Fibroblast of lung (primary cell): ENCODE measurements around the gene POPDC2. TPM values are rescaled to one million over a fixed set of nuclear protein-coding genes. Genes with fewer than 3 reads are reported as not detected.

Experiments
- DNase-seq, 2 donors: peaks; one replicate each; pipeline versions ENCODE4 v3.0.0 to v3.0.0-alpha.2; 2010; ENCODE audit warnings: low read depth in 2 of 2
- H2AFZ ChIP-seq: 2 replicates; pipeline ENCODE4 v1.5.1; 2012; ENCODE audit warnings: low read length, control low read depth, inconsistent platforms
- H3K27ac ChIP-seq: 2 replicates; pipeline ENCODE4 v1.5.1; 2011; ENCODE audit warnings: low read length, control low read depth; ENCODE audit not compliant: insufficient read depth
- H3K27me3 ChIP-seq: 2 replicates; pipeline ENCODE4 v1.5.1; 2011; ENCODE audit warnings: mild to moderate bottlenecking, low read length; ENCODE audit not compliant: control insufficient read depth, insufficient read depth
- H3K36me3 ChIP-seq: 2 replicates; pipeline ENCODE4 v1.5.1; 2011; ENCODE audit warnings: low read length; ENCODE audit not compliant: control insufficient read depth, insufficient read depth
- H3K4me1 ChIP-seq: 2 replicates; pipeline ENCODE4 v1.5.1; 2011; ENCODE audit warnings: low read length; ENCODE audit not compliant: control insufficient read depth, insufficient read depth; ENCODE audit errors: extremely low read depth
- H3K4me2 ChIP-seq: 2 replicates; pipeline ENCODE4 v1.5.1; 2011; ENCODE audit warnings: low read length, control low read depth; ENCODE audit not compliant: insufficient read depth; ENCODE audit errors: extremely low read depth
- H3K4me3 ChIP-seq, 4 experiments: fragments of 200-600 bp in 1 of 4; sonication (generic) in 1 of 4; replicated peaks in 1 of 4; 2 replicates each; pipeline ENCODE4 v1.5.1; 2011 to 2016; ENCODE audit warnings: low read length in 4 of 4, low read depth in 3 of 4, mild to moderate bottlenecking in 3 of 4, control low read depth in 2 of 4, inconsistent platforms in 1 of 4, mixed read lengths in 1 of 4; ENCODE audit not compliant: insufficient read depth in 1 of 4; ENCODE audit errors: control extremely low read depth in 1 of 4
- H3K79me2 ChIP-seq: 2 replicates; pipeline ENCODE4 v1.5.1; 2012; ENCODE audit warnings: mild to moderate bottlenecking, low read length, inconsistent platforms; ENCODE audit not compliant: control insufficient read depth, insufficient read depth
- H3K9ac ChIP-seq: 2 replicates; pipeline ENCODE4 v1.5.1; 2011; ENCODE audit warnings: mild to moderate bottlenecking, low read length, control low read depth; ENCODE audit not compliant: insufficient read depth
- H3K9me3 ChIP-seq: 2 replicates; pipeline ENCODE4 v1.5.1; 2012; ENCODE audit warnings: low read depth, low read length; ENCODE audit not compliant: control insufficient read depth, insufficient read depth
- H4K20me1 ChIP-seq: 2 replicates; pipeline ENCODE4 v1.5.1; 2011; ENCODE audit warnings: low read length; ENCODE audit not compliant: control insufficient read depth, insufficient read depth; ENCODE audit errors: extremely low read depth
- EZH2 ChIP-seq: IDR thresholded peaks from 2 replicates; pipeline ENCODE4 v1.5.1; 2012; ENCODE audit warnings: low read length, control low read depth, mild to moderate bottlenecking; ENCODE audit errors: missing control alignments
- polyA plus RNA-seq, 2 donors: library from polyadenylated mRNA; depleted of rRNA in 1 of 2; stranded (reverse) in 1 of 2; unstranded in 1 of 2; fragments of >200 nt; gene quantifications; 2 replicates each; pipeline ENCODE4 v1.2.1, GENCODE V29; 2011 to 2012; ENCODE audit warnings: missing spikeins in 1 of 2
- total RNA-seq: library from RNA; depleted of rRNA; stranded (reverse); fragments of >200 nt; gene quantifications from 2 replicates; pipeline ENCODE4 v1.2.1, GENCODE V29; 2014
- TF ChIP-seq, protein P1 (sequence below), 2 donors: IDR thresholded peaks in 1 of 2; conservative IDR thresholded peaks in 1 of 2; 1 replicate in 1 of 2; 2 replicates in 1 of 2; pipeline ENCODE4 v1.5.1; 2011 to 2012; ENCODE audit warnings: low read length in 2 of 2, control low read depth in 1 of 2, inconsistent platforms in 1 of 2, low read depth in 1 of 2, mild to moderate bottlenecking in 1 of 2

POPDC2 gene
- total and polyA plus RNA-seq, 2 donors (not counting 1 experiment from before 2014, with no cell fraction given) = 0.17 to 0.26 TPM

DNA sequence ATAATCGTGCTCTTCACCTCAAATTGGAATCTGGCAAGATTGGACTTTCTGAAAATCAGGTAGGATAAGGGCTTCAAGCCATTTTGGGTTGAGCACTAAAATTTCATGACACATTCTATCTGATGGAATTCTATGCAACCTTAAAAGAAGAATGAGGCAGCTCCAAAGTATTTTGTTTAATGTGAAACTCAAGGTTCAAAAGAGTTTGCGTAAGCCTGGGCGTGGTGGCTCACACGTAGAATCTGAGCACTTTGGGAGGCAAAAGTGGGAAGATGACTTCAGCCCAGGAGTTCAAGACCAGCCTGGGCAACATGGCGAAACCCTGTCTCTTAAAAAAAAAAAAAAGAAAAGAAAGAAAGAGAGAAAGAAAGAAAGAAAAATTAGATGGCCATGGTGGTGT, 66.3 kb downstream of the POPDC2 start:
- Histone ChIP-seq H3K27ac (no peak overlapping the region), H3K36me3 (no peaks in the 10 kb centered on the region), H3K79me2 (no peaks in the 10 kb centered on the region), H3K4me2 (no peak overlapping the region), H3K9ac (no peak overlapping the region), H3K27me3 (no peaks in the 10 kb centered on the region), H4K20me1 (no peaks in the 10 kb centered on the region), H3K4me1 (no peaks in the 10 kb centered on the region), H2AFZ (no peak overlapping the region), H3K4me3 (no peak overlapping the region), H3K9me3 (no peaks in the 10 kb centered on the region)
- TF ChIP-seq EZH2 = no peak
- TF ChIP-seq, protein P1, sequence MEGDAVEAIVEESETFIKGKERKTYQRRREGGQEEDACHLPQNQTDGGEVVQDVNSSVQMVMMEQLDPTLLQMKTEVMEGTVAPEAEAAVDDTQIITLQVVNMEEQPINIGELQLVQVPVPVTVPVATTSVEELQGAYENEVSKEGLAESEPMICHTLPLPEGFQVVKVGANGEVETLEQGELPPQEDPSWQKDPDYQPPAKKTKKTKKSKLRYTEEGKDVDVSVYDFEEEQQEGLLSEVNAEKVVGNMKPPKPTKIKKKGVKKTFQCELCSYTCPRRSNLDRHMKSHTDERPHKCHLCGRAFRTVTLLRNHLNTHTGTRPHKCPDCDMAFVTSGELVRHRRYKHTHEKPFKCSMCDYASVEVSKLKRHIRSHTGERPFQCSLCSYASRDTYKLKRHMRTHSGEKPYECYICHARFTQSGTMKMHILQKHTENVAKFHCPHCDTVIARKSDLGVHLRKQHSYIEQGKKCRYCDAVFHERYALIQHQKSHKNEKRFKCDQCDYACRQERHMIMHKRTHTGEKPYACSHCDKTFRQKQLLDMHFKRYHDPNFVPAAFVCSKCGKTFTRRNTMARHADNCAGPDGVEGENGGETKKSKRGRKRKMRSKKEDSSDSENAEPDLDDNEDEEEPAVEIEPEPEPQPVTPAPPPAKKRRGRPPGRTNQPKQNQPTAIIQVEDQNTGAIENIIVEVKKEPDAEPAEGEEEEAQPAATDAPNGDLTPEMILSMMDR (conservative IDR thresholded peaks at IDR 0.05 in 1 of 2, IDR thresholded peaks at IDR 0.05 in 1 of 2; ENCODE audit: low read depth in 1 of 2, low read length in 2 of 2) = no peak
- no peak for DNase-seq

DNA sequence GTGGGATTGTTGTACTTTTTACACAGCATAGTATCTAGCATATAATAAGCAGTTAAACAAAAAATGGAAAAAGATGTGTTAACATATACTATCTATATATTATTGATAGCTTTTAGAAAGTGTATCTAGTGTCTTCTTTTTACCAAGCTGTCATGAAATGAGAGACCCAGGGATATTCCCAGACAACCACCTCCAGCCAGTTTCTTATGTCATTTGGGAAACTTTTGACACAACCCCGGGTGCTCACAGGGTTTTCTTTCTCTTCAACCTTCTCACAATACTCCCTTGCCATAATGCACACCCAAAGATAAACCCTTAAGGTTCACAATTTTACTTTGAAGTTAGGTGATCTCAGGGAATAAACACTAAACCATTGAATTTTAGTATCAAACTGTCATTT, 67.5 kb downstream of the POPDC2 start:
- Histone ChIP-seq H3K9me3 (no peaks in the 10 kb centered on the region), H3K4me3 (no peak overlapping the region), H3K27me3 (no peaks in the 10 kb centered on the region), H3K4me2 (no peak overlapping the region), H4K20me1 (no peaks in the 10 kb centered on the region), H3K9ac (no peak overlapping the region), H2AFZ (no peak overlapping the region), H3K36me3 (no peaks in the 10 kb centered on the region), H3K4me1 (no peaks in the 10 kb centered on the region), H3K27ac (no peak overlapping the region), H3K79me2 (no peaks in the 10 kb centered on the region)
- TF ChIP-seq, protein P1 (conservative IDR thresholded peaks at IDR 0.05 in 1 of 2, IDR thresholded peaks at IDR 0.05 in 1 of 2; ENCODE audit: low read depth in 1 of 2, low read length in 2 of 2) = no peak
- TF ChIP-seq EZH2 = no peak
- DNase-seq = no peak

Other genes with a start within 250 kb of the POPDC2 start
- 56.8 and 59.0 TPM in 2 replicates for gene TMEM39A, start 197.0 kb downstream of the POPDC2 start, total RNA-seq
- 32.8 and 48.0 TPM in 2 replicates for gene TMEM39A, start 197.0 kb downstream of the POPDC2 start, polyA plus RNA-seq
- gene POGLUT1, start 191.6 kb downstream of the POPDC2 start, total RNA-seq = 15.4 and 18.2 TPM in 2 replicates
- 12.1 and 15.2 TPM in 2 replicates for gene POGLUT1, start 191.6 kb downstream of the POPDC2 start, polyA plus RNA-seq
- gene TIMMDC1, start 162.0 kb downstream of the POPDC2 start, total RNA-seq = 52.6 and 59.5 TPM in 2 replicates
- gene TIMMDC1, start 162.0 kb downstream of the POPDC2 start, polyA plus RNA-seq = 60.1 and 60.2 TPM in 2 replicates
- under 0.01 TPM in 2 replicates for gene CD80, start 101.0 kb downstream of the POPDC2 start, total RNA-seq
- 0.06 TPM in 1 of 2 replicates, not detected in the other for gene CD80, start 101.0 kb downstream of the POPDC2 start, polyA plus RNA-seq
- 3.1 and 7.4 TPM in 2 replicates for gene ADPRH, start 81.1 kb downstream of the POPDC2 start, total RNA-seq
- 1.1 and 3.0 TPM in 2 replicates for gene ADPRH, start 81.1 kb downstream of the POPDC2 start, polyA plus RNA-seq
- under 0.01 and 0.26 TPM in 2 replicates for gene PLA1A, start 62.7 kb downstream of the POPDC2 start, total RNA-seq
- gene PLA1A, start 62.7 kb downstream of the POPDC2 start, polyA plus RNA-seq = not detected in 2 replicates
- 13.9 and 21.0 TPM in 2 replicates for gene COX17, start 16.8 kb upstream of the POPDC2 start, total RNA-seq
- 19.6 and 24.2 TPM in 2 replicates for gene COX17, start 16.8 kb upstream of the POPDC2 start, polyA plus RNA-seq
- gene CFAP91, start 42.4 kb upstream of the POPDC2 start, total RNA-seq = 0.17 and 0.77 TPM in 2 replicates
- gene CFAP91, start 42.4 kb upstream of the POPDC2 start, polyA plus RNA-seq = 0.02 and 0.10 TPM in 2 replicates
- under 0.01 TPM in 1 of 2 replicates, not detected in the other for gene NR1I2, start 121.5 kb upstream of the POPDC2 start, total RNA-seq
- 0.03 TPM in 1 of 2 replicates, not detected in the other for gene NR1I2, start 121.5 kb upstream of the POPDC2 start, polyA plus RNA-seq